GM19463 (cell line): ENCODE results near the gene RAB3GAP2.
"Not testable (repeated sequence)": the region's sequence is repeated elsewhere in the genome, so short reads cannot be mapped to it uniquely, and the experiment has no call there.

Experiments used
- ATAC-seq: cut with Tn5 transposase; IDR thresholded peaks from one replicate; pipeline ENCODE4 v1.9.1; 2021; ENCODE audit warnings: mild to moderate bottlenecking, moderate library complexity; ENCODE audit not compliant: unreplicated experiment

RAB3GAP2 gene

DNA sequence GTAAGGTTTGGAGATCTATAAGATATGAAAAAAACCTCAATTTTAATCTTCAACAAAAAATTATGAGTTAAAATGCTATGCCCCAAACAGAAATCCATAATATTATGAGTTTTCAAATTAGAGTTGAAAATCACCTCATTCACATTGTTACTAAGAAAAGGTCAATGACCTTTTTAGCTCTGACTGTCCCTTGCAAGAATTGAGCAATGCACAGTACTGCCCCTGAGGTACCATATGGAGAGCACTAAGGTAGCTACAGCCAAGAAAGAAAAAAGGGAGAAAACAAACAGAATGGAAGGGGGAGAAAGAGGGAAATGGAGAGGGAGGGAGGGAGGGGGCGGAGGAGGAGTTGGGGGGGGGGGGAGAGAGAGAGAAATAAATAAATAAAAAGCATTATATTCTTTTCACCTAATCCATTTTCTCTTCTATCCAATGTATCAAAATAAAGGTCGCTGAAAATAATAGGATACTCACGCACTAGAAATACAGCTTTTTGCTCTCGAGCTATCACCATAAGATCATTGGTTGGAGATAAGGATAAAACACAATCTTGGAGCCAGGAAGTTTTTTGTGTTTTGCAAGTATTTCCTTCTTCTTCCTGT, 58.8 kb downstream of the RAB3GAP2 start:
- no peak for ATAC-seq

DNA sequence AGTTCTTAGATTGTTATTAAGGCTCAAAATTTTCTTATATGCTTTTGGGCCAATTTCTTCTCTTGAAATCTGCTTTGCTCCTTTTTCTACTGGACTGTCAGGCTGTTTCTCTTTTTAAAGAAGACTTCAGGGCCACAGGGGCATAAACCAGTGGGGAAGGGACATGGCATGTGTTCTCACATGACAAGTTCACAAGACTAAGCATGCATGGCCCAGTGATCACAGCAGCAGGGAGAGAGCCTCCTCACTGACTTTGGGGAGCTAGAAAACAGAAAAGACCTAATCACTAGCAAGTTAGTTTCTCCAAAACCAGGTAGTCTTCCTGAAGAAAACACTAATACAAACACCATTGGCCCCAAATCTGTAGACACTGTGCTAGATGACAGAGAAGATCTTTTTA, 64.8 kb downstream of the RAB3GAP2 start:
- no peak for ATAC-seq

- ATAC-seq = not testable (repeated sequence)
These were observed 67.5 kb downstream of the RAB3GAP2 start for GRCh38 chr1:220204758-220205157.

DNA sequence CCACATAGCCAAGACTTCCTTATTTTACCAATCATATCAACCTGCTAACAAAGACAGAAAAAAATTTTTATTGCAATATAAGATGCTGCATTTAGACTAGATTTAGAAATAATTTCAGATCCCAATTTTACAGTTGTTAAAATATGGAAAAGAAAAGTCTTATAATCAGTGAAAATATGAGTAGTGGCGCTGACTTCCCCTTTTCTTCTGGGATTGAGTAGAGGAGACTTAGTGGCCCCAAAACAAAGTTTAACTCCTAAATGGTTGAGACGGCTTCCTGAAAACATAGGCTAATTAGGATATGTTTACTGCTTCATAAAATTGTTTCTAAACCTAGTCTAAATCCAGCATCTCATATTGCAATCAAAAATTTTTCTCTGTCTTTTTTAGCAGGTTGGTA, 68.4 kb downstream of the RAB3GAP2 start:
- no peak for ATAC-seq

GRCh38 chr1:220198186-220199005, 73.9 kb downstream of the RAB3GAP2 start:
- ATAC-seq = no peak

DNA sequence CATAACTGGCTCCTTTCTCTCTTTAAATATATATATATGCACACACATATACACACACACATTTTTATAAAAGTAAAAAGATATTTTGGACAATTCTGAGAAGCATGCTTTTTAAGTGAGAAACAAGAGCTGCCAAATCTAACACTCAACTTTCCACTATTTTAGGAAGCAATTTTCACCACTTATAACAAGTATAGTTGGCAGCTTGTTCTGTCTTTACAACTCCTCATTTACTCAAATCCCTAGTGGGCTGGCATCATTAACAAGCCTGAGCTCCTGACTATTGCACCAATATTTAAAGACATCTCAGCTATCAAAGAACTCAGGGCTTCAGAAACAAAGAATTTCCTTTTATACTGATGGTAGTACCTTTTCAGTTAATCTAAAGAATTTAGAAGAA, 76.6 kb downstream of the RAB3GAP2 start:
- no peak for ATAC-seq

DNA sequence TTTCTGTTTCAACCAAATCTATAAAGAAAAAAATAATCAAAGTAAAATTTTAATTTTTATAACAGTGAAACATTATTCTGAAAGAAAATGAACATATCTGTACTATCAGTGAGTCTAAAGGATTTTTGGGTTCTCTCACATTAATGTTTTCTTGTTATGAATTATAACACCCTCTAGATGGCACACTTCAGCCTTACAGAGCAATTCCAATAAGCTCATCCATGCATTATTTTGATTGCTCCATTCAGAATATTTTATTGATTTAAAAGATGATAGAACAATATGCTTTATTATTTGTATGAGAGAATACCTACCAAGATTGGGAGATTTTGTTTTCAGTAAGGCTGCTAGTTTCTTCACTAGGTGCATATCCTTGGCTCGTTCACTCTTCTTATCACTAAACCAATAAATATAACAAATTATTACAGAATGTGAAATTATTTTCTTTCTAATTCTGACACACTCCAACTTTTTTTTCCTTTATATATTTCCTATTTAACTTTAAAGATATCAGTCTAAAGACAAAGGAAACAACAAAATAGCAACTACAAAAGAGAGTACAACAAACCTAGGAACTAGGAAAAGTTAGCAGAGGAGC, 82.4 kb downstream of the RAB3GAP2 start:
- no peak for ATAC-seq

DNA sequence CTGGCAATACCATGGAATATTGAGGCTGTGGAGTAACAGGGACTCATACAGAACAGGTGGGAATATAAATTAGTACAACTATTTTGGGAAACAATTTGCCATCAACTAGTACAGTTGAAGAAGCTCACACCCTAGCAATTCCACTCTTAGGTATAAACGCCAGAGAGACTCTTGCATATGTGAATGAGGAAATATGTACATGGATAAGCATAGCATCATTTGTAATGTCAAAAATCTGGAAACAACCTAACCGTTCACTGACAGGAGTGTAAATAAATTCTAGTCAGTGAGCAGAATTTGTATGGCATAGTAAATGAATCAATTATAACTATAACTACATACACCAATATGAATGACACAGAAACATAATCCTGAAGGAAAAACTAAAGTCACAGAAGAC, 83.7 kb downstream of the RAB3GAP2 start:
- ATAC-seq = no peak

- no peak for ATAC-seq
These were observed 85.5 kb downstream of the RAB3GAP2 start for GRCh38 chr1:220186752-220187151.

GRCh38 chr1:220184506-220184905, 87.7 kb downstream of the RAB3GAP2 start:
- ATAC-seq = no peak

- ATAC-seq = no peak
These were observed 89.6 kb downstream of the RAB3GAP2 start for GRCh38 chr1:220182656-220183055.

- ATAC-seq = no peak
These were observed 90.1 kb downstream of the RAB3GAP2 start for GRCh38 chr1:220182111-220182510.

DNA sequence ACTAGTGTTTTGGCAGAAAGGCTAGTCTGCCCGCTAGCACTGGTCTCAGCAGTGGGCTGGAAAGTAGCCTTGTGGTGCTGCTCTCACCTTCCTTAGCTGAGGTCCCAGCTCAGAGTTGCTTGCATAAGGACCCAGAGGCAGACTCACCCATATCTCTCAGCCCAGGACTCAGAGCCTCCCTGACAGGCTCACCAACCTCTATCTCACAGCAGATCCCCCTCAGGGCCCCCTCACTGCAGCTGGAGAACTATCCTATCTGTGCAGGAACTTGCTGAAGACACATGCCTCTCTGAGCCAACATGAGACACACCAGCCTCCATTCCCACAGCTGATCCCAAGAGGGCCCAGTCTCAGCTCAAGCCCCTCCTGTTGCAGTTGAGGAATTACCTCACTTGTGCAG, 95.7 kb downstream of the RAB3GAP2 start:
- ATAC-seq = no peak

DNA sequence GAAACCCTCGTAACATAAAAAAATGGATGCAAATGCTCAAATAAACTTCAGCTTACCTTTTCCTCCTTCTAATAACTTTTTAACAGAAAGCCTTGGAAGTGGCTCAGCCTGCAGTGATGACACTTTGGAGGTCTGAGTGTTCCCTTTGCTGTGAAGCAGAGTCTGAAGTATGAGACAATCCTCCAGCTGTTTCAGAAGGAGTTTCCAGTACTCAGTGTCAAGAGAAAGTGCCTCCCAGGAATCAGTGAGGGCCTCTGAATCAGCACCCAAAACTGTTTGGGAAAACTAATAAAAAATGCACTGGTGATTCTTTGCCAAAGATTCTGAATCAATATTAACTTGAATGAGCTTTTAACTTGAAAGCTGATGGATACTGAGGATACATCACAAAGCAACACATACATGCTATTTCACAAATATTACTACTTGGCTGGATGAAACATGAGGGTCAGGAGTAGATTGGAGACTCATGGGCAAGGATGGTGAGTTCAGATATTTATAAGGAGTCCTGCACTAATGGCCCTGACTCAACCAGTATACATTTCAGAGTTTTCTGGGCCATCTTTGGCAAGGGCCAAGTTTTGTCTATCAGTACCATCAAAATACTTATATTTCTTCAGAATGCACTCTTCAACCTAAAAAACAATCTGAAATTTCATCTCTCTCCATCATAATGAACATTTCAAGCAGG, 101.3 kb downstream of the RAB3GAP2 start:
- no peak for ATAC-seq

DNA sequence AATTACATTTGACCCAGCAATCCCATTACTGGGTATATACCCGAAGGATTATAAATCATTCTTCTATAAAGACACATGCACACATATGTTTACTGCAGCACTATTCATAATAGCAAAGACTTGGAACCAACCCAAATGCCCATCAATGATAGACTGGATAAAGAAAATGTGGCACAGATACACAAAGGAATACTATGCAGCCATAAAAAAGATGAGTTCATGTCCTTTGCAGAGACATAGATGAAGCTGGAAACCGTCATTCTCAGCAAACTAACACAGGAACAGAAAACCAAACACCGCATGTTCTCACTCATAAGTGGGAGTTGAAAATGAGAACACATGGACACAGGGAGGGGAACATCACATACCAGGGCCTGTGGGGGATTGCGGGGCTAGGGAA, 102.4 kb downstream of the RAB3GAP2 start:
- ATAC-seq = not testable (repeated sequence)

GRCh38 chr1:220166853-220167252, 105.4 kb downstream of the RAB3GAP2 start:
- no peak for ATAC-seq

GRCh38 chr1:220164517-220164916, 107.7 kb downstream of the RAB3GAP2 start:
- no peak for ATAC-seq

- ATAC-seq = no peak
These were observed 108.1 kb downstream of the RAB3GAP2 start for GRCh38 chr1:220164116-220164515.

- no peak for ATAC-seq
These were observed 112.2 kb downstream of the RAB3GAP2 start for GRCh38 chr1:220160027-220160426.

- ATAC-seq = no peak
These were observed 113.2 kb downstream of the RAB3GAP2 start for GRCh38 chr1:220159041-220159440.

DNA sequence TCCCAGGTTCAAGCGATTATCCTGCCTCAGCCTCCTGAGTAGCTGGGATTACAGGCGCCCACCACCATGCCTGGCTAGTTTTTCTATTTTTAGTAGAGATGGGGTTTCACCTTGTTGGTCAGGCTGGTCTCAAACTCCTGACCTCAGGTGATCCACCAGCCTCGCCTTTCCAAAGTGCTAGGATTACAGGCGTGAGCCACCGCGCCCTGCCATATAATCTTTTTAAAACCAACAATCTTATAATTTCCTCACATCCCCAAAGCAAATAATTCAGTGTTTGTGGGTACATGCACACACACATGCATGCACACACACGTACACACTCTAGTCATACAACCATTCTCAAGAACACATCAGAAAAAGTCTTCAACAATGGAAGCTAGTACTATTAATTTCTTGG, 113.7 kb downstream of the RAB3GAP2 start:
- ATAC-seq = not testable (repeated sequence)

DNA sequence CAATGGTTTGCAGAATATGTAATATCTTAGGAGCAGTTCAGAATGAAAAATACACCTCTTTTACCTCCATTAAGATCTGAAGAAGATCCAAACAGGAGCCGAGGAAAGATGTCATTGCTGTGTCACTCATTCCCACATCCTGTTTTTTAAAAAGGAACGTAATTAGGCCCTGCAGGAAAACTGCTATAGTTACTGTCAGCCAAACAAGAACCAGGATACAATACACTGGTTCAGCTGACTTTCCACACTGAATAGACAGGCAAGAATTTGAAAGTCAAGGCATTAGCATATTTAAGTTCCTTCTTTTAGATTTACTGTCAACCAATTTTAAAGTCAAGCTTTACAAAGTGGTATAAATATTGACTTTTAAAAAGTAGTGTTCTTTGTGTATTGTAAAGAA, 114.5 kb downstream of the RAB3GAP2 start:
- ATAC-seq = no peak
